IMR-90 (cell line): ENCODE results near the gene MMP21. TPM values are rescaled to one million over a fixed set of nuclear protein-coding genes. Genes with fewer than 3 reads are reported as not detected.

Source experiments
- ATAC-seq: fragments of 200-7000 bp; cut with Tn5 transposase; 2 replicates; pipeline ENCODE4 v1.9.1; 2020; ENCODE audit warnings: low read depth, mild to moderate bottlenecking, moderate library complexity
- BruUV-seq: library from RNA; stranded (reverse); fragments of 400-500 nt; replicated peaks from 2 replicates; lab custom pipeline; 2021; lab: Mats Ljungman, UMichigan
- CTCF ChIA-PET: fragments of 300-600 bp; formaldehyde crosslinking; extraction: SDS; loops from one replicate; lab custom pipeline; 2021; ENCODE audit warnings: antibody characterized with exemption; lab: Yijun Ruan, JAX
- POLR2A ChIA-PET: fragments of 300-600 bp; sonication (Branson Sonifier 250); formaldehyde crosslinking; loops from one replicate; lab custom pipeline; 2022; ENCODE audit warnings: antibody characterized with exemption; ENCODE audit not compliant: unreplicated experiment; lab: Charles Lee
- DNase-seq: peaks from one replicate; pipeline ENCODE4 v3.0.0; 2013
- H2AFZ ChIP-seq: replicated peaks from 2 replicates; pipeline ENCODE3; 2013; ENCODE audit warnings: low read length, mild to moderate bottlenecking; ENCODE audit not compliant: poor library complexity
- H2AK5ac ChIP-seq: 2 replicates; pipeline ENCODE4 v1.6.1; 2013; ENCODE audit warnings: low read depth, low read length, inconsistent platforms
- H2AK9ac ChIP-seq: replicated peaks from 2 replicates; pipeline ENCODE3; 2013; ENCODE audit warnings: mild to moderate bottlenecking, low read depth, low read length, moderate library complexity; ENCODE audit not compliant: poor library complexity
- H2BK120ac ChIP-seq: 2 replicates; pipeline ENCODE4 v1.6.1; 2013; ENCODE audit warnings: low read depth, low read length, inconsistent platforms
- H2BK15ac ChIP-seq: 3 replicates; pipeline ENCODE4 v1.6.1; 2013; ENCODE audit warnings: low read depth, low read length, inconsistent platforms
- H2BK20ac ChIP-seq: 2 replicates; pipeline ENCODE4 v1.6.1; 2013; ENCODE audit warnings: low read depth, mild to moderate bottlenecking, inconsistent platforms, low read length, moderate library complexity
- H2BK5ac ChIP-seq: 2 replicates; pipeline ENCODE4 v1.6.1; 2013; ENCODE audit warnings: mild to moderate bottlenecking, low read depth, low read length, inconsistent platforms; ENCODE audit not compliant: poor library complexity, severe bottlenecking
- H3K14ac ChIP-seq: replicated peaks from 2 replicates; pipeline ENCODE4 v1.6.1; 2013; ENCODE audit warnings: low read depth, low read length, inconsistent platforms
- H3K18ac ChIP-seq: 2 replicates; pipeline ENCODE4 v1.6.1; 2013; ENCODE audit warnings: low read depth, low read length, control low read depth
- H3K23ac ChIP-seq: 2 replicates; pipeline ENCODE4 v1.6.1; 2013; ENCODE audit warnings: low read depth, low read length, inconsistent platforms
- H3K27ac ChIP-seq: 2 replicates; pipeline ENCODE4 v1.5.1; 2013; ENCODE audit warnings: mild to moderate bottlenecking, control low read depth, low read length; ENCODE audit not compliant: insufficient read depth
- H3K27me3 ChIP-seq: 2 replicates; pipeline ENCODE4 v1.6.1; 2013; ENCODE audit warnings: low read length; ENCODE audit not compliant: control insufficient read depth, insufficient read depth
- H3K36me3 ChIP-seq: 2 replicates; pipeline ENCODE4 v1.6.1; 2013; ENCODE audit warnings: low read length, mixed read lengths; ENCODE audit not compliant: control insufficient read depth, insufficient read depth
- H3K4ac ChIP-seq: 2 replicates; pipeline ENCODE4 v1.6.1; 2013; ENCODE audit warnings: low read depth, low read length, inconsistent platforms
- H3K4me1 ChIP-seq: 2 replicates; pipeline ENCODE4 v1.6.1; 2013; ENCODE audit warnings: low read length, mixed read lengths; ENCODE audit not compliant: control insufficient read depth, insufficient read depth
- H3K4me2 ChIP-seq: 2 replicates; pipeline ENCODE4 v1.6.1; 2013; ENCODE audit warnings: low read depth, mild to moderate bottlenecking, control low read depth, low read length, moderate library complexity
- H3K4me3 ChIP-seq: 2 replicates; pipeline ENCODE4 v1.5.1; 2013; ENCODE audit warnings: low read depth, mild to moderate bottlenecking, control low read depth, low read length, moderate library complexity; ENCODE audit not compliant: insufficient read depth
- H3K56ac ChIP-seq: 2 replicates; pipeline ENCODE4 v1.6.1; 2013; ENCODE audit warnings: low read length, inconsistent platforms; ENCODE audit not compliant: insufficient read depth; ENCODE audit errors: extremely low read depth
- H3K79me1 ChIP-seq, 2 experiments: 2 replicates each; pipeline ENCODE4 v1.6.1; 2013; ENCODE audit warnings: low read length in 2 of 2, inconsistent platforms in 1 of 2, low read depth in 1 of 2
- H3K9ac ChIP-seq: 2 replicates; pipeline ENCODE4 v1.6.1; 2013; ENCODE audit warnings: low read depth, low read length, control low read depth
- H3K9me1 ChIP-seq: 2 replicates; pipeline ENCODE4 v1.6.1; 2013; ENCODE audit warnings: low read length, inconsistent platforms; ENCODE audit not compliant: insufficient read depth
- H3K9me3 ChIP-seq: 2 replicates; pipeline ENCODE4 v1.6.1; 2013; ENCODE audit warnings: low read length; ENCODE audit not compliant: control insufficient read depth, insufficient read depth
- H4K20me1 ChIP-seq: 2 replicates; pipeline ENCODE4 v1.6.1; 2013; ENCODE audit warnings: low read length, inconsistent platforms; ENCODE audit not compliant: insufficient read depth
- H4K5ac ChIP-seq: 2 replicates; pipeline ENCODE4 v1.6.1; 2013; ENCODE audit warnings: mild to moderate bottlenecking, low read depth, low read length, control low read depth
- H4K8ac ChIP-seq, 2 experiments: 2 replicates each; pipeline ENCODE4 v1.6.1; 2013; ENCODE audit warnings: low read depth in 2 of 2, low read length in 2 of 2, control low read depth in 1 of 2, inconsistent platforms in 1 of 2
- H4K91ac ChIP-seq: 2 replicates; pipeline ENCODE4 v1.6.1; 2013; ENCODE audit warnings: low read depth, low read length, inconsistent platforms; ENCODE audit not compliant: insufficient read depth
- CEBPB ChIP-seq: IDR thresholded peaks from 2 replicates; pipeline ENCODE4 v1.6.1; 2012; ENCODE audit warnings: low read depth, low read length, improper control_type of control experiment
- CHD1 ChIP-seq: IDR thresholded peaks from 2 replicates; pipeline ENCODE4 v1.6.1; 2012; ENCODE audit warnings: low read depth, low read length, improper control_type of control experiment
- FOS ChIP-seq: fragments of 150-350 bp; IDR thresholded peaks from 2 replicates; pipeline ENCODE4 v1.6.1; 2016; ENCODE audit warnings: low read depth, low read length
- MAZ ChIP-seq: IDR thresholded peaks from 2 replicates; pipeline ENCODE4 v1.6.1; 2012; ENCODE audit warnings: low read depth, mild to moderate bottlenecking, low read length, improper control_type of control experiment, moderate library complexity, borderline replicate concordance
- POLR2A ChIP-seq: IDR thresholded peaks from 2 replicates; pipeline ENCODE4 v1.6.1; 2012; ENCODE audit warnings: mild to moderate bottlenecking, low read depth, low read length
- WGBS, 2 experiments: methylation state at CpG; one replicate each; pipeline versions ENCODE4 v1.1.5 to v1.1.7; 2013; ENCODE audit warnings: missing lambda C conversion rate in 2 of 2; ENCODE audit not compliant: insufficient read length in 1 of 2; ENCODE audit errors: extremely low coverage in 2 of 2; 5-methylcytosine and 5-hydroxymethylcytosine counted together
- dilution Hi-C: fragments of 300-500 bp; cut with HindIII; formaldehyde crosslinking; loops from one replicate; pipeline ENCODE4 v1.14.3; 2018; ENCODE audit warnings: low sequenced_read_pairs; ENCODE audit not compliant: unreplicated experiment
- in situ Hi-C: fragments of 300-500 bp; cut with MboI; formaldehyde crosslinking; loops from 3 replicates; pipeline ENCODE4 v1.14.3; 2019; ENCODE audit warnings: low sequenced_read_pairs, inconsistent platforms, mixed read lengths
- intact Hi-C: fragments of 100-400 bp; cut with micrococcal nuclease; formaldehyde crosslinking; loops from 2 replicates; pipeline ENCODE4 v1.10.0; 2022
- polyA plus RNA-seq, 3 experiments: library from polyadenylated mRNA; depleted of rRNA; stranded (reverse); fragments of >200 nt; gene quantifications; 2 replicates each; pipeline ENCODE4 v1.2.3, GENCODE V29; 2012; ENCODE audit warnings: low replicate concordance in 1 of 3
- total RNA-seq: library from RNA; depleted of rRNA; stranded (reverse); fragments of >200 nt; gene quantifications from 2 replicates; pipeline ENCODE4 v1.2.3, GENCODE V29; 2012

The MMP21 gene
- total and polyA plus RNA-seq, 2 of the 4 experiments (the other 2 are of a cell fraction): not detected

- Histone ChIP-seq H3K79me1 (no peaks in the 10 kb centered on the region), H2AK5ac (no peak overlapping the region), H2BK15ac (no peak overlapping the region), H3K9ac (no peak overlapping the region), H3K4ac (no peak overlapping the region), H3K4me2 (no peak overlapping the region), H3K27ac (no peak overlapping the region), H4K5ac (no peak overlapping the region), H3K9me3 (no peaks in the 10 kb centered on the region), H2BK20ac (no peak overlapping the region), H4K91ac (no peak overlapping the region), H3K14ac (no peak overlapping the region), H3K18ac (no peak overlapping the region), H3K9me1 (no peaks in the 10 kb centered on the region), H4K20me1 (no peaks in the 10 kb centered on the region), H3K56ac (no peak overlapping the region), H3K27me3 (peaks cover 2% of the 10 kb centered on the region; the same call in 1 of the 2 replicates), H3K23ac (no peak overlapping the region), H3K4me3 (no peak overlapping the region), H2BK5ac (no peak overlapping the region), H2BK120ac (no peak overlapping the region), H3K36me3 (no peaks in the 10 kb centered on the region), H2AFZ (no peak overlapping the region), H4K8ac (no peak overlapping the region), H3K4me1 (no peaks in the 10 kb centered on the region), H2AK9ac (no peak overlapping the region)
- 67% methylated on average over 1 of the region's 8 CpGs; no CpG with 5 or more reads in 1 of the 2 experiments for WGBS, 2 experiments
- ChIA-PET POLR2A (no interaction called here), CTCF (no interaction called here)
- no TSS peak for BruUV-seq
- dilution Hi-C loops (no loop called here), intact Hi-C loops (no loop called here), in situ Hi-C loops (no loop called here)
- ATAC-seq: no peak
- no peak for DNase-seq
- no peak for TF ChIP-seq POLR2A
- no peak for TF ChIP-seq FOS
- no peak for TF ChIP-seq CEBPB
- TF ChIP-seq CHD1: no peak
- TF ChIP-seq MAZ: no peak
These were observed 5.8 kb upstream of the MMP21 start for GRCh38 chr10:125781374-125781773.
